Stimulated activated CD4-positive, alpha-beta T cell treated with anti-CD3 and anti-CD28 coated beads, Interleukin-2, amount 100 ng/mL, for 48 hours (primary cell): Measurements from ENCODE around the gene PIRT.

ENCODE experiments used
- DNase-seq, 2 donors: peaks; one replicate each; pipeline ENCODE4 v3.0.0-alpha.2; 2020

The PIRT gene

DNA sequence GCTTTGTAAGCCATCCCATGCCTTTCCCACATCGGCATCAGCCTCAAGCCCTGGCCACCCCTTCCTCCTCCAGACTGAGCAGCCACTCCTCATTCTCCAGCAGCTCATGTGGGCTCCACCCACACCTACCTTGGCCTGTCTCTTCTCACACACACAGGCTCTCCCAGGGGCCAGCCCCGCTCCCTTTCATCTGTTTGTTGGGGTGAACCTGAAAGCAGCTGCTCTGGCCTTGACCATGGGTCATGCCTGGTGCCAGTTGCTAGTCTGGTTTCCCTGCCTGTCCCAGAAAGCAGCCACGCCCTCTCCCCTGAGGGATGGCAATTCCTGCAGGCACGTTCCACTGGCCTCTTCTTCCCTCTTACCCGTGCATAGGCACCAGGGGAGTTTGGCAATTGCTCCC, 22.6 kb downstream of the PIRT start:
- no peak for DNase-seq

- no peak for DNase-seq
These were observed 23.8 kb downstream of the PIRT start for GRCh38 chr17:10814075-10814474.

DNA sequence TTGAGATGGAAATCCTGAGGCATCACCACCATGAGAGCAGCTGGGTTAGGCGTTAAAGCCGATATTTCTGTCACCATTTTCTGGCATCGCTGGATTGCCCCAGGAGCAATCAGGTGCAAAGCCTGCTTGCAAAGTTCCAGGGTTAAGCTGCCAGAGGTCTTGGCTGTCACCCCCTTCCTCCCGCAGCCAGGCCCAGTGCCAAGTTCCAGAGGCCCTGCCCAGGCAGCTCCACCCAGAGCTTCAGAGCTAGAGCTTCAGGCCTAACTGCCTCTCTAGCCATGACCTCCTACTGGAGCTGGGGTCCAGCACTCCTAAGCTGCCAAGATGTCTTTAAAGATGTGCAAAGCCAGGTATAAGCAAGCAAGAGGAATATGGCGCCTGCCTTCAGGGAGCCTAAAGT, 25.2 kb downstream of the PIRT start:
- DNase-seq = no peak

GRCh38 chr17:10809605-10810004, 28.3 kb downstream of the PIRT start:
- DNase-seq = no peak

GRCh38 chr17:10807704-10808128, 30.2 kb downstream of the PIRT start:
- no peak for DNase-seq

- DNase-seq = no peak
These were observed 31.2 kb downstream of the PIRT start for GRCh38 chr17:10806545-10807262.

DNA sequence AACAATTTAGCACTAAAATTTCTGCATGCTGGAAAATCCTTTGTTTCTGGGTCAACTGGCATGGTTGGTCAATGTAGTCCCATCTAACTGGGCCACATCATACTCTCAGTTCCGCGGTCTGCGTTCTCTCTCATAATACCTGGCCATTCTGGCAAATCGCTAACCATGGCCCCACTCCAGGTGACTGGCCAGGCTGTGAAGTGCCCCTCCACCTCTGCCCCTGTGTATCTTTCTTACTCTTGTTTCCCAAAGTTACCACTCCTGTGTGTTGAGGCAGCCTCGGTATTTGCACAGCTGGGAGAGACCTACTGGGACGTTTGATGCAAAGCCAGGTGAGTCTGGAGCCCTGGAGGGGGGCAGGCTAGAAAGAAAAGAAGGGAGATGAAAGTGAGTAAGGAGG, 32.0 kb downstream of the PIRT start:
- no peak for DNase-seq

GRCh38 chr17:10804546-10804945, 33.3 kb downstream of the PIRT start:
- no peak for DNase-seq

DNA sequence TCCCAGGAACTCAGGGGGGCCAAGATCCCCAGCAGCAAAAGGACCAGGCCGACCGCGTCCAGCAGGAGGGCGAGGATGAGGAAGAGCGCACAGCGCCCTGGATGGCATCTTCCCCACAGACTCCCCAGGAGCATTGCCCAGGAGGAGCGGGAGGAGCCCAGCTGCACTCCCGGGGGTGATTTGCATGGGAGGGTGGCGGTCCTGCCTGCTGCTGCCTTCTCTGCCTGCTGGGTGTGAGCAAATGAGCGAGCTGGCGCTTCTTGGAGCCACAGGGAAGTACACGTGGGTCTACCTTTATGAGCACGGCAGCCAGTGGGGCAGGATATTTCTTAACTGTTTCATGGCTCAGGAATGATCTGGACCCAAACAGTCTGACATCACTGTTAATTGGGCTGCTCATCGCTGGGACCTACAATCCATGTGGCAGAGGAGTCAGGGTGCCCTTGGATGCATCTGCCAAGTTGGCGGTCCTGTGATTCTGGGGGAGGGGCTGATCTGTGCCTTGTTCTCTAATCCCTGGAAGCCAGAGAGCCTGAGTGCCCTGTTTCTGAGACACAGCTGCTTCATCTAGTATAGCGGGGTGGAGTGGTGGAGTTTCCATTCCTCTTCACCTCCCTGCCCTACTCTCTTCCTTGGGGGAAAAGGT, 33.9 kb downstream of the PIRT start, which contains the start of gene TMEM238L:
TSS of gene TMEM238L (minus strand) at position 270 of the 646 bp plus-strand sequence. CDS start at position 134, 136 bp downstream.
- no peak for DNase-seq

GRCh38 chr17:10803350-10803749, 34.5 kb downstream of the PIRT start:
- no peak for DNase-seq

- no peak for DNase-seq
These were observed 35.2 kb downstream of the PIRT start for GRCh38 chr17:10802496-10803284.

GRCh38 chr17:10799407-10799806, 38.5 kb downstream of the PIRT start:
- no peak for DNase-seq

DNA sequence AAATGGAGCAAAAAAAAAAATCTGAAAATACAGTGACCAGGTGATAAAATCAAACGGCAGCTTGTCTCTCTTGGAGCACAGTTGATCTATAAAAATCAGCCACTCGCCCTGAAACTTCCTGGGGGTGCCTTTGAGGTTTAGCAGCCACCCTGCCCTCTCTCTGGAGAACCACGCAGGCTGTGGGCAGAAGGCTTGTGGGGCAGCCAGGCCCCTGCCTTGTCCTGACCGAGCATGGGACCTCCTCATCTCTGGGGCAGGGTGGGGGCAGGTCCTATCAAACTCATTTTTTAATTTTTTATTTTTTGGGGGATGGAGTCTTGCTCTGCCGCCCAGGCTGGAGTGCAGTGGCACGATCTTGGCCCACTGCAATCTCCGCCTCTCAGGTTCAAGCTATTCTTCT, 39.0 kb downstream of the PIRT start:
- no peak for DNase-seq

DNA sequence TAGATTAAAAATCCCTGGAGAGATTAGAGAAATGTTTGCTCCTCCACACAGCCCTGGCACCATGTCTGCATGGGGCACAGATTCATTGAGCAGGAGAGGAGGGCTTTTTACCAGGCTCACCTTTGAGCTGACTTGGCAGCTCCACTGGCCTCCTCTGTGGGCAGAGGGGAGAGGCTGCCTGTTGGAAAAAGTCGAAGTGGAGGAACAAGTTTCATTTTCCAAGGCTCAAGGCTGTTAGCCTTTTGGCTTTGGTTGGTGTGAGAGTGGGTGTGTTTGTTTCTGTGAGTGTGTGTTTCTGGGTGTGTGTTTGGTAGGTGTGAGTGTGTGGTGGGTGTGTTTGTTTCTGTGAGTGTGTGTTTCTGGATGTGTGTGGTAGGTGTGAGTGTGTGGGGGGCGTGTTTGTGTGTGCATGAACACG, 39.5 kb downstream of the PIRT start:
- no peak for DNase-seq

DNA sequence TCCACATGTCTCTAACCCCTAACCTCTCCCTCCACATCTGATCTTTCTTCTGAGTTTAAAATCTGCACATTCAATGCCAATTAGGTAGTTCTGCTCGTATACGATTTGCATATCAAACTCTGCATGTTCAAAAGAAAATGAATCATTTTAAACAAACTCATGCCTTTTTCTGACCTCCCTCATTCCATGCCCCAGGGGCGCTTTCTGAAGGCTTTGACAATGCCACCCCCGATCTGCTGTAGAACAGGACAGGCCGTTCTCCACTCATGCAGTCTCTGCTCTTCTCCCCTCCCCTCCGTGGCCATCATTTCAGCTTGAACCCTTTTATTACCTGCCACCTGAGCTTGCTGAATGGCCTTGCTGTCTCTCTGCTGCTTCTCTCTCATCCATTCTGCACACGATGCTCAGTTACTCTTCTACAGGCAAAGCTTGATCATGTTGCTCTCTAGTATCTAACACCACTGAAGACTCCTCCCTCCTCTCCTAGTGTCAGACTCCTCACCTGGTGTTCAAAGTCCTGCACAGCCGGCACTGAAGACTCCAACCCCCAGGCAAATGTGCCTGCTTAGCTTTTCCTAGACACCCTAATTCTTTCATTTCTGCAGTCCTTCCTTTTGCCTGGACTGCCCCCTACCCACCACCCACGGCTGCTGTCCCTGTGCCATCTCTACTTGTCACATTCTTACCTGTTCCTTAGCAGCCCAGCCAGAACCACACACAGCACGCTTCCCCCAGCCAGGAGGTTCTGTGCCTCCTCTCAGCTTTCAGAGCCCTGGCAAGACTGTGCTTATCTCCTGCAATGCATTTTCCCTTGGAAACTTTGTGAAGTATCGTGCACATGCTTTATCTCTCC, 40.2 kb downstream of the PIRT start:
- DNase-seq = no peak

GRCh38 chr17:10793816-10794215, 44.1 kb downstream of the PIRT start:
- DNase-seq = no peak

DNA sequence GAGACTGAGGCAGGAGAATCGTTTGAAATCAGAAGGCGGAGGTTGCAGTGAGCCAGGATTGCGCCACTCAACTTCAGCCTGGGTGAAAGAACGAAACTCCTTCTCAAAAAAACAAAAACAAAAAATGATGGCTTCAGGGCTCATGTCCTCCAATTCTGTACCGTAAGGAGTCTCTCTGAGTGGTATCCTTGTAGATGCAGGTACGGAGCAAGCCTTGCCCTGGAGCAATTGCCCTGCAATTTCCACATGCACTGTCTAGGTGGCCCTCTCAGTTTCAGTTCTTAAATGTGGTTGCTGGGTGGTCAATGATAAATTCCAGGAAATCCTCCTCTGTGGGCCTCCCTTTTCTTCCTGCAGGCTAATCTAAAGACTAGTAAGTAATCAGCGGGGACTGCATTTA, 44.6 kb downstream of the PIRT start:
- no peak for DNase-seq

DNA sequence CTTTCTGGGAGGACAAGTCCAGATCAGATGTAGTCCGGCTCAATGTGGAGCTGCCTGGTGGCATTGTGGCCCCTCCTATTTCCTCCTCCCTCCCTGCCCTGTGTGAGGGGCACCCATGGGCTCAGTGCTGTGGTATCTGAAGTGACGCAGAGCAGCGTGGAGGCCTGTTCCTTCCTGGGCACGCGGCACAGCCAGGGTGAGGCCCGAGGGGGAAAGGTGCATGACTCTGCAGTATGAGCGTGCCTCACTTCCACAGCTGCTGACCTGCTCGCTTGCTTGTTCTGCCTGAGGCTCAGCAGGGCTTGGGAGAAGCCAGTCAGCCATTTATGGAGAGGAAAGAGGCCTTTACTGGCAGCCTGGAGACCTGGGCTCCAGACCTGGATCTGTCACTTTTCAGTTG, 45.7 kb downstream of the PIRT start:
- no peak for DNase-seq

DNA sequence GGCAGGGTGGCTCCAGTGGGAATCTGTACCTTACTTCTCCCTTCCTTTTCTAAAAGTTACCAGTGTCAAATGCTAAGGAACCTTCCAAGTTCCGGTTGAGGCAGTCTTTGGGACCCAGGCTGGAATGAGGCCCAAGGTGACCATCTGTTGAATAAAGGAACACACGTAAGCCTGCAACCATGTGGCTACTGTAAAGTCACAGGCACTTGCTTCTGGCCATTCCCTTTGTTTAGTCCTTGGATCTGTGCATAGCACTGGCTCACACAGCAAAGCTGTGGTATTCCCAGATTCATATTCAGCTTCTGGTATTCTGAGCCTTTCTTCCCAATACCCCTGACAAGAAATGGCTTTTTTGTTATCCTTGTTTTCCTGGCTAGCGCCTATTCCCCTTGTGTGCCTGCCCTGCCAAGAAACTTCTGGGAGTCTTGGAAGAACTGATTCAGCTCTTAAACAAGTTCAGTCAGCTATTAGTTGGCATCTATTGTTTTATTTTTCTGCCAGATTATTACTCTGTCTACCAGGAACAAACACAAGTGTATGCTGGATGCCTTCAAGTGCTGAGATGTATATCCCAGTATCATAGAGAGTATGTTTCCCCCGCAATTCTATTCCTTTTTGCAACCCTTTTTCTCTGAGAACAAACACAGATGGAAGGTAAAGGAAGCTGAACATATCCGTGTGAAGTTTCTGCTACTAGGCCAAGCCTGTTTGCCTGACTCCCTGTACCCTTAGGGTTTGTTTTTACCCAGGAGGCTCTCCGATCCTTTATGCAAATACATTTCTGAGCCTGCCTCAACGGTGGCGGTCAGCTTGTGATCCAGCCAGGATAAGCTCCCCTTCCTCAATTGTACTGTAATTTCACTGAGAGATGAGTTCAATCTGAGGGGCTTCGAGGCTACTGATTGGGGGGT, 47.1 kb downstream of the PIRT start:
- no peak for DNase-seq

GRCh38 chr17:10789694-10790271, 48.1 kb downstream of the PIRT start:
- no peak for DNase-seq

DNA sequence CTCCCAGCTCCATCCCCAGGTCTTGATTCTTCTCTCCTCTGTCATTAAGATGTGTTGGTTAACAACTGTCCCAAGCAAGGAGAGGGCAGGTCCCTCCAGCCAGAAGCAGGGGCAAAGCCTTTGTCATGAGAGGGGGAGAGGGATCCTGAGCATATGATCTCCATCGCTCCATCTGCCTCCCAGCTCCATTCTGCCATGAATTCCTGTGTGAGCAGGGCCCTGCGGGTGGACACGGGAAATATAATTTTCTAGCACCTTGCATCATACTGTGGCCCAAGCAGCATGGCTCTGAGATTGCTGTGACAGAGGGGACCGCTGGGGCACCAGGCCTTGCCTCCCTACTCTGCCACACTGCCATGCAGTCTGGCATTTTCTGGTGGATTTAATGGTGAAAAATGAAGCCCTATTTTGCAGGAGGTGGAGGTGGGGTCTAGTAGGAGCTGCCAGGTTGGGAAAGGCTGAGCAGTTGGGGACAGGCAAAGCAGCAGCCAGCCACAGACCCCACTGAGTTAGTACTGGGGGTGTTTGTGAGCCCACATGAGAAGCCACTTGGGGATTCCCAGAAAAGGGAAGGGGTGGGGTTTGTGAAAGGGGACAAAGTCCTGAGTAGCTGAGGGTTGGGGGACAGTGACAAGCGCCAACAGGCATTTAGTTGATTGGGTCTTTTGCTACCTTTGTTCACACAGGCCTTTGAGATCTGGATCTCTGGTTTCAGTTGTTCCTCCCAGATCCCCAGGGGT, 50.4 kb downstream of the PIRT start:
- no peak for DNase-seq
